Mesenchymal stem cell (in vitro differentiated cells and primary cell): ENCODE measurements around the gene TOX3.

Source experiments
- DNase-seq: peaks from one replicate; pipeline ENCODE4 v3.0.0-alpha.2; 2013
- H2AFZ ChIP-seq: one replicate; pipeline ENCODE4 v1.6.1; 2013; ENCODE audit warnings: low read depth, mild to moderate bottlenecking, control low read depth, inconsistent platforms, low read length, moderate library complexity
- H2AK5ac ChIP-seq: 2 replicates; pipeline ENCODE4 v1.6.1; 2013; ENCODE audit warnings: low read length, moderate library complexity, mild to moderate bottlenecking, inconsistent platforms; ENCODE audit not compliant: severe bottlenecking
- H2BK120ac ChIP-seq: one replicate; pipeline ENCODE4 v1.6.1; 2013; ENCODE audit warnings: low read depth, mild to moderate bottlenecking, inconsistent platforms, low read length, moderate library complexity
- H2BK12ac ChIP-seq, 2 experiments: one replicate each; pipeline ENCODE4 v1.6.1; 2013; ENCODE audit warnings: inconsistent platforms in 2 of 2, low read length in 2 of 2, mild to moderate bottlenecking in 2 of 2, moderate library complexity in 2 of 2, control low read depth in 1 of 2
- H2BK15ac ChIP-seq: one replicate; pipeline ENCODE4 v1.6.1; 2013; ENCODE audit warnings: mild to moderate bottlenecking, low read depth, inconsistent platforms; ENCODE audit not compliant: poor library complexity, severe bottlenecking
- H2BK5ac ChIP-seq: 2 replicates; pipeline ENCODE4 v1.6.1; 2013; ENCODE audit warnings: low read depth, mild to moderate bottlenecking, low read length, control low read depth, inconsistent platforms; ENCODE audit not compliant: poor library complexity, severe bottlenecking
- H3K14ac ChIP-seq, 2 experiments: one replicate each; pipeline ENCODE4 v1.6.1; 2013; ENCODE audit warnings: inconsistent platforms in 2 of 2, low read length in 2 of 2, control low read depth in 1 of 2, mild to moderate bottlenecking in 1 of 2, moderate library complexity in 1 of 2
- H3K18ac ChIP-seq, 2 experiments: one replicate each; pipeline ENCODE4 v1.6.1; 2013; ENCODE audit warnings: inconsistent platforms in 2 of 2, low read length in 2 of 2, control low read depth in 1 of 2, low read depth in 1 of 2, mild to moderate bottlenecking in 1 of 2
- H3K23ac ChIP-seq, 2 experiments: one replicate each; pipeline ENCODE4 v1.6.1; 2013; ENCODE audit warnings: inconsistent platforms in 2 of 2, low read length in 2 of 2, mild to moderate bottlenecking in 2 of 2, moderate library complexity in 2 of 2, control low read depth in 1 of 2
- H3K27ac ChIP-seq: 2 replicates; pipeline ENCODE4 v1.5.1; 2013; ENCODE audit warnings: mild to moderate bottlenecking, moderate library complexity, low read length, control low read depth, inconsistent platforms; ENCODE audit not compliant: poor library complexity, severe bottlenecking
- H3K27me3 ChIP-seq, 2 experiments: 2 replicates each; pipeline versions ENCODE4 v1.6.1 to v1.7.0; 2013; ENCODE audit warnings: low read length in 2 of 2, mild to moderate bottlenecking in 2 of 2, moderate library complexity in 2 of 2, control low read depth in 1 of 2, inconsistent platforms in 1 of 2; ENCODE audit not compliant: control insufficient read depth in 1 of 2, insufficient read depth in 1 of 2
- H3K36me3 ChIP-seq, 2 experiments: 2 replicates each; pipeline versions ENCODE4 v1.6.1 to v1.7.0; 2013; ENCODE audit warnings: low read length in 2 of 2, control low read depth in 1 of 2, inconsistent platforms in 1 of 2, low read depth in 1 of 2, mild to moderate bottlenecking in 1 of 2; ENCODE audit not compliant: insufficient read depth in 2 of 2, control insufficient read depth in 1 of 2
- H3K4ac ChIP-seq, 2 experiments: one replicate each; pipeline ENCODE4 v1.6.1; 2013; ENCODE audit warnings: inconsistent platforms in 2 of 2, low read length in 2 of 2, mild to moderate bottlenecking in 2 of 2, moderate library complexity in 2 of 2, control low read depth in 1 of 2, low read depth in 1 of 2
- H3K4me1 ChIP-seq: 2 replicates; pipeline ENCODE4 v1.6.1; 2013; ENCODE audit warnings: low read depth, low read length, control low read depth; ENCODE audit not compliant: control insufficient read depth, insufficient read depth
- H3K4me2 ChIP-seq: 2 replicates; pipeline ENCODE4 v1.6.1; 2013; ENCODE audit warnings: low read length, mild to moderate bottlenecking, inconsistent platforms; ENCODE audit not compliant: poor library complexity, severe bottlenecking
- H3K4me3 ChIP-seq, 2 experiments: 2 replicates each; pipeline versions ENCODE4 v1.5.1 to v1.7.0; 2013; ENCODE audit warnings: low read length in 2 of 2, mild to moderate bottlenecking in 2 of 2, control low read depth in 1 of 2, low read depth in 1 of 2; ENCODE audit not compliant: insufficient read depth in 1 of 2
- H3K79me1 ChIP-seq: replicated peaks from 2 replicates; pipeline ENCODE4 v1.6.1; 2013; ENCODE audit warnings: mild to moderate bottlenecking, control low read depth, low read length, inconsistent platforms; ENCODE audit not compliant: poor library complexity, severe bottlenecking
- H3K9ac ChIP-seq: 2 replicates; pipeline ENCODE4 v1.7.0; 2013; ENCODE audit warnings: mild to moderate bottlenecking, low read length, moderate library complexity
- H3K9me3 ChIP-seq: 2 replicates; pipeline ENCODE4 v1.7.0; 2013; ENCODE audit warnings: mild to moderate bottlenecking, low read length; ENCODE audit not compliant: control insufficient read depth
- H4K8ac ChIP-seq: one replicate; pipeline ENCODE4 v1.6.1; 2013; ENCODE audit warnings: inconsistent platforms, mild to moderate bottlenecking, low read length, moderate library complexity
- H4K91ac ChIP-seq: one replicate; pipeline ENCODE4 v1.6.1; 2013; ENCODE audit warnings: mild to moderate bottlenecking, low read length, inconsistent platforms
- WGBS: methylation state at CpG from one replicate; pipeline ENCODE4 v1.1.7; 2013; ENCODE audit warnings: mixed read lengths; 5-methylcytosine and 5-hydroxymethylcytosine counted together

The TOX3 gene

GRCh38 chr16:52487849-52488457, 59.0 kb downstream of the TOX3 start:
- Histone ChIP-seq H3K23ac (no peak overlapping the region), H2BK12ac (no peak overlapping the region), H2AK5ac (no peak overlapping the region), H2BK120ac (no peak overlapping the region), H3K79me1 (no peaks in the 10 kb centered on the region), H3K18ac (no peak overlapping the region), H3K4me1 (no peaks in the 10 kb centered on the region), H3K36me3 (no peaks in the 10 kb centered on the region), H3K14ac (no peak overlapping the region), H3K4ac (no peak overlapping the region), H3K4me3 (no peak overlapping the region), H3K4me2 (no peak overlapping the region), H3K9ac (no peak overlapping the region), H4K91ac (no peak overlapping the region), H3K27me3 (no peaks in the 10 kb centered on the region), H3K9me3 (no peaks in the 10 kb centered on the region), H2AFZ (no peak overlapping the region), H2BK15ac (no peak overlapping the region), H3K27ac (no peak overlapping the region), H4K8ac (no peak overlapping the region), H2BK5ac (no peak overlapping the region)
- no peak for DNase-seq
- WGBS: 56% methylated on average over 1 of the region's 1 CpG

GRCh38 chr16:52480237-52480636, 66.7 kb downstream of the TOX3 start:
- 71% methylated on average over 2 of the region's 3 CpGs for whole genome bisulfite sequencing
- no peak overlapping the region for H2AFZ ChIP-seq
- no peak overlapping the region for H3K4me2 ChIP-seq
- H3K27me3 ChIP-seq: no peaks in the 10 kb centered on the region
- H3K9ac ChIP-seq: no peak overlapping the region
- no peak overlapping the region for H4K91ac ChIP-seq
- no peak overlapping the region for H3K27ac ChIP-seq
- H3K79me1 ChIP-seq: no peaks in the 10 kb centered on the region
- no peak overlapping the region for H3K23ac ChIP-seq
- no peak overlapping the region for H3K14ac ChIP-seq
- H2BK5ac ChIP-seq: no peak overlapping the region
- H3K36me3 ChIP-seq: no peaks in the 10 kb centered on the region
- no peak overlapping the region for H2BK12ac ChIP-seq
- DNase-seq: no peak
- H2BK120ac ChIP-seq: no peak overlapping the region
- no peak overlapping the region for H2AK5ac ChIP-seq
- no peak overlapping the region for H3K18ac ChIP-seq
- no peak overlapping the region for H2BK15ac ChIP-seq
- no peaks in the 10 kb centered on the region for H3K4me1 ChIP-seq
- H3K4ac ChIP-seq: no peak overlapping the region
- no peak overlapping the region for H4K8ac ChIP-seq
- no peak overlapping the region for H3K4me3 ChIP-seq
- H3K9me3 ChIP-seq: no peaks in the 10 kb centered on the region

GRCh38 chr16:52476111-52476510, 70.8 kb downstream of the TOX3 start:
- Histone ChIP-seq H3K9me3 (peaks cover 3% of the 10 kb centered on the region), H3K14ac (no peak overlapping the region), H3K27me3 (no peaks in the 10 kb centered on the region), H3K27ac (no peak overlapping the region), H3K4me2 (no peak overlapping the region), H3K9ac (no peak overlapping the region), H3K18ac (no peak overlapping the region), H3K4me3 (no peak overlapping the region), H4K8ac (no peak overlapping the region), H2BK120ac (no peak overlapping the region), H3K4me1 (no peaks in the 10 kb centered on the region), H3K36me3 (no peaks in the 10 kb centered on the region), H2BK15ac (no peak overlapping the region), H3K23ac (no peak overlapping the region), H2BK5ac (no peak overlapping the region), H3K79me1 (no peaks in the 10 kb centered on the region), H4K91ac (no peak overlapping the region), H2AFZ (no peak overlapping the region), H2BK12ac (no peak overlapping the region), H3K4ac (no peak overlapping the region), H2AK5ac (no peak overlapping the region)
- WGBS: 65% methylated on average over 2 of the region's 2 CpGs
- no peak for DNase-seq

GRCh38 chr16:52474679-52475078, 72.3 kb downstream of the TOX3 start:
- H2AFZ ChIP-seq: no peak overlapping the region
- H3K36me3 ChIP-seq: no peaks in the 10 kb centered on the region
- H3K4me1 ChIP-seq: no peaks in the 10 kb centered on the region
- no peak overlapping the region for H3K18ac ChIP-seq
- H3K9me3 ChIP-seq: peaks cover 3% of the 10 kb centered on the region
- no peak overlapping the region for H2AK5ac ChIP-seq
- no peak overlapping the region for H3K4me2 ChIP-seq
- H2BK15ac ChIP-seq: no peak overlapping the region
- no peak overlapping the region for H3K27ac ChIP-seq
- no peak overlapping the region for H3K4me3 ChIP-seq
- H2BK12ac ChIP-seq: no peak overlapping the region
- no peak overlapping the region for H3K9ac ChIP-seq
- H3K27me3 ChIP-seq: no peaks in the 10 kb centered on the region
- no peaks in the 10 kb centered on the region for H3K79me1 ChIP-seq
- no peak for DNase-seq
- H2BK5ac ChIP-seq: no peak overlapping the region
- H3K4ac ChIP-seq: no peak overlapping the region
- H4K91ac ChIP-seq: no peak overlapping the region
- no peak overlapping the region for H3K23ac ChIP-seq
- 77% methylated on average over 4 of the region's 4 CpGs for WGBS
- H3K14ac ChIP-seq: no peak overlapping the region
- H4K8ac ChIP-seq: no peak overlapping the region
- H2BK120ac ChIP-seq: no peak overlapping the region
